CD4-positive, CD25-positive, alpha-beta regulatory T cell (primary cell): ENCODE data around the gene AHNAK2. TPM values are rescaled to one million over a fixed set of nuclear protein-coding genes. Genes with fewer than 3 reads are reported as not detected.

Experiments
- ATAC-seq, 2 donors: fragments of 150-1000 bp; cut with Tn5 transposase; one replicate each; pipeline ENCODE4 v1.10.0; 2021; ENCODE audit warnings: low read depth in 2 of 2, moderate number of reproducible peaks in 2 of 2, moderate library complexity in 1 of 2
- DNase-seq, 3 donors: peaks; one replicate each; pipeline versions ENCODE4 v3.0.0 to v3.0.0-alpha.2; 2012 to 2022; ENCODE audit warnings: mixed read lengths in 1 of 3
- H3K27ac ChIP-seq: one replicate; pipeline ENCODE4 v1.7.0; 2013; ENCODE audit warnings: mild to moderate bottlenecking, low read length; ENCODE audit not compliant: insufficient read depth, poor library complexity, severe bottlenecking
- H3K27me3 ChIP-seq: one replicate; pipeline ENCODE4 v1.7.0; 2013; ENCODE audit warnings: low read length; ENCODE audit not compliant: control insufficient read depth, insufficient read depth
- H3K36me3 ChIP-seq: one replicate; pipeline ENCODE4 v1.7.0; 2013; ENCODE audit warnings: mild to moderate bottlenecking, low read length, moderate library complexity; ENCODE audit not compliant: control insufficient read depth, insufficient read depth
- H3K4me1 ChIP-seq: 2 replicates; pipeline ENCODE4 v1.7.0; 2013; ENCODE audit warnings: mild to moderate bottlenecking, low read length; ENCODE audit not compliant: insufficient read depth, control insufficient read depth, poor library complexity, severe bottlenecking
- H3K4me3 ChIP-seq: one replicate; pipeline ENCODE4 v1.7.0; 2013; ENCODE audit warnings: low read depth, mild to moderate bottlenecking, low read length, moderate library complexity
- H3K9me3 ChIP-seq, 2 experiments: 1 replicate in 1 of 2; 2 replicates in 1 of 2; pipeline ENCODE4 v1.7.0; 2013; ENCODE audit warnings: low read length in 2 of 2, mild to moderate bottlenecking in 1 of 2, moderate library complexity in 1 of 2; ENCODE audit not compliant: control insufficient read depth in 2 of 2
- H3K27ac Mint-ChIP-seq, 3 donors: one replicate each; pipeline ENCODE4 v1.8.0; 2020 to 2022; ENCODE audit warnings: mild to moderate bottlenecking in 3 of 3, mixed read lengths in 3 of 3, moderate library complexity in 2 of 3
- H3K27me3 Mint-ChIP-seq: one replicate; pipeline ENCODE4 v1.8.0; 2022; ENCODE audit warnings: mild to moderate bottlenecking, mixed read lengths
- H3K36me3 Mint-ChIP-seq: one replicate; pipeline ENCODE4 v1.8.0; 2020; ENCODE audit warnings: mixed read lengths
- H3K4me1 Mint-ChIP-seq, 4 donors: one replicate each; pipeline ENCODE4 v1.8.0; 2020 to 2022; ENCODE audit warnings: mixed read lengths in 4 of 4, mild to moderate bottlenecking in 1 of 4
- H3K4me3 Mint-ChIP-seq, 4 donors: one replicate each; pipeline ENCODE4 v1.8.0; 2020 to 2022; ENCODE audit warnings: mild to moderate bottlenecking in 4 of 4, mixed read lengths in 4 of 4, moderate library complexity in 3 of 4
- H3K9me3 Mint-ChIP-seq, 7 donors: one replicate each; pipeline ENCODE4 v1.8.0; 2020 to 2022; ENCODE audit warnings: mixed read lengths in 7 of 7, mild to moderate bottlenecking in 3 of 7, moderate library complexity in 2 of 7
- polyA plus RNA-seq, 4 donors: library from polyadenylated mRNA; unstranded; fragments of 300-500 nt; fragmentation: Illumina TruSeq; gene quantifications; one replicate each; pipeline ENCODE4 v1.2.3, GENCODE V29; 2021
- total RNA-seq: library from RNA; stranded (reverse); gene quantifications from one replicate; pipeline ENCODE4 v1.2.3, GENCODE V29; 2022

AHNAK2 gene
- total and polyA plus RNA-seq, 5 donors from 2014 or later: not detected

GRCh38 chr14:104931771-104932675, 46.2 kb downstream of the AHNAK2 start:
- no peak for ATAC-seq
- Histone ChIP-seq H3K27ac (no peak overlapping the region), H3K36me3 (no peaks in the 10 kb centered on the region), H3K4me1 (peaks cover 4% of the 10 kb centered on the region), H3K4me3 (no peak overlapping the region), H3K27me3 (peaks cover 8% of the 10 kb centered on the region), H3K9me3 (no peaks in the 10 kb centered on the region)
- Mint-ChIP-seq H3K27ac (no peak overlapping the region), H3K27me3 (peaks cover 27% of the 10 kb centered on the region), H3K4me1 (peaks cover 0 to 11% (median 2%) of the 10 kb centered on the region in 4 donors), H3K9me3 (no peaks in the 10 kb centered on the region), H3K36me3 (no peaks in the 10 kb centered on the region), H3K4me3 (peak overlapping the region in 2 of 4 donors; percentile 52 to 57)
- no peak for DNase-seq

GRCh38 chr14:104931304-104931770, 46.8 kb downstream of the AHNAK2 start:
- Histone ChIP-seq H3K27ac (no peak overlapping the region), H3K9me3 (no peaks in the 10 kb centered on the region), H3K36me3 (no peaks in the 10 kb centered on the region), H3K4me3 (no peak overlapping the region), H3K27me3 (peaks cover 8% of the 10 kb centered on the region), H3K4me1 (peaks cover 4% of the 10 kb centered on the region)
- H3K4me3 Mint-ChIP-seq: no peak overlapping the region
- H3K27ac Mint-ChIP-seq: no peak overlapping the region
- peaks cover 23% of the 10 kb centered on the region for H3K27me3 Mint-ChIP-seq
- DNase-seq (no peak), ATAC-seq (no peak)
- peaks cover 0 to 11% (median 2%) of the 10 kb centered on the region in 4 donors for H3K4me1 Mint-ChIP-seq
- H3K9me3 Mint-ChIP-seq: no peaks in the 10 kb centered on the region
- H3K36me3 Mint-ChIP-seq: no peaks in the 10 kb centered on the region

- Histone ChIP-seq H3K27ac (no peak overlapping the region), H3K4me3 (no peak overlapping the region), H3K36me3 (no peaks in the 10 kb centered on the region), H3K4me1 (peaks cover 4% of the 10 kb centered on the region), H3K9me3 (no peaks in the 10 kb centered on the region), H3K27me3 (peaks cover 8% of the 10 kb centered on the region)
- no peaks in the 10 kb centered on the region for H3K36me3 Mint-ChIP-seq
- H3K4me3 Mint-ChIP-seq: peak overlapping the region in 1 of 4 donors; percentile 63
- H3K4me1 Mint-ChIP-seq: peaks cover 0 to 11% (median 2%) of the 10 kb centered on the region in 4 donors
- H3K27ac Mint-ChIP-seq: no peak overlapping the region
- no peaks in the 10 kb centered on the region for H3K9me3 Mint-ChIP-seq
- peaks cover 20% of the 10 kb centered on the region for H3K27me3 Mint-ChIP-seq
- ATAC-seq (no peak), DNase-seq (no peak)
Measured at GRCh38 chr14:104930526-104931303, 47.5 kb downstream of the AHNAK2 start.

GRCh38 chr14:104929268-104930230, 48.6 kb downstream of the AHNAK2 start:
- H3K27me3 ChIP-seq: peaks cover 6% of the 10 kb centered on the region
- no peak overlapping the region for H3K27ac ChIP-seq
- no peak overlapping the region for H3K27ac Mint-ChIP-seq
- no peak for DNase-seq
- peaks cover 4% of the 10 kb centered on the region for H3K4me1 ChIP-seq
- peaks cover 0 to 7% (median under 1%) of the 10 kb centered on the region in 4 donors for H3K4me1 Mint-ChIP-seq
- ATAC-seq: no peak
- H3K4me3 ChIP-seq: no peak overlapping the region
- no peaks in the 10 kb centered on the region for H3K9me3 ChIP-seq
- no peaks in the 10 kb centered on the region for H3K36me3 Mint-ChIP-seq
- no peaks in the 10 kb centered on the region for H3K9me3 Mint-ChIP-seq
- no peaks in the 10 kb centered on the region for H3K36me3 ChIP-seq
- peak overlapping the region in 2 of 4 donors; percentile 51 to 63 for H3K4me3 Mint-ChIP-seq
- peaks cover 12% of the 10 kb centered on the region for H3K27me3 Mint-ChIP-seq

- peaks cover 4% of the 10 kb centered on the region for H3K4me1 ChIP-seq
- no peaks in the 10 kb centered on the region for H3K36me3 ChIP-seq
- H3K9me3 ChIP-seq: peaks cover 0 to 3% of the 10 kb centered on the region in 2 experiments
- Mint-ChIP-seq H3K36me3 (no peaks in the 10 kb centered on the region), H3K4me3 (no peak overlapping the region), H3K27ac (no peak overlapping the region), H3K9me3 (peaks cover 0 to 5% (median 0%) of the 10 kb centered on the region in 7 donors), H3K4me1 (peaks cover 0 to 5% (median 0%) of the 10 kb centered on the region in 4 donors), H3K27me3 (peaks cover 6% of the 10 kb centered on the region)
- no peak overlapping the region for H3K4me3 ChIP-seq
- DNase-seq (no peak), ATAC-seq (no peak)
- H3K27ac ChIP-seq: no peak overlapping the region
- H3K27me3 ChIP-seq: no peaks in the 10 kb centered on the region
Measured at GRCh38 chr14:104928391-104929133, 49.6 kb downstream of the AHNAK2 start.

GRCh38 chr14:104927901-104928300, 50.3 kb downstream of the AHNAK2 start:
- DNase-seq: no peak
- Mint-ChIP-seq H3K4me3 (no peak overlapping the region), H3K9me3 (peaks cover 0 to 5% (median 0%) of the 10 kb centered on the region in 7 donors), H3K27ac (no peak overlapping the region), H3K27me3 (peaks cover 6% of the 10 kb centered on the region), H3K4me1 (peaks cover 0 to 5% (median 0%) of the 10 kb centered on the region in 4 donors), H3K36me3 (no peaks in the 10 kb centered on the region)
- H3K4me1 ChIP-seq: peaks cover 2% of the 10 kb centered on the region
- H3K36me3 ChIP-seq: no peaks in the 10 kb centered on the region
- ATAC-seq: no peak
- H3K27me3 ChIP-seq: no peaks in the 10 kb centered on the region
- peaks cover 0 to 3% of the 10 kb centered on the region in 2 experiments for H3K9me3 ChIP-seq
- H3K4me3 ChIP-seq: no peak overlapping the region
- no peak overlapping the region for H3K27ac ChIP-seq
